ENCODE measurements around the gene SGSM1.
A peak's percentile ranks its signal among the peaks of the same experiment; 100 is the strongest.

SGSM1 gene

GRCh38 chr22:24948356-24949202 is 142.6 kb downstream of the SGSM1 start:
- Histone ChIP-seq H3K4me1 (ENCODE audit: control insufficient read depth, insufficient read depth, low read depth, low read length) (peaks cover 11% of the 10 kb centered on the region), H3K36me3 (ENCODE audit: control insufficient read depth in 1 of 2, insufficient read depth in 2 of 2, low read depth in 1 of 2, low read length in 2 of 2) (no peaks in the 10 kb centered on the region), H4K8ac (ENCODE audit: low read length) (no peak overlapping the region), H3K27ac (ENCODE audit: low read length, poor library complexity, severe bottlenecking) (no peak overlapping the region), H3K14ac (ENCODE audit: low read length in 2 of 2) (peak overlapping the region in 1 of 2 experiments; percentile 18), H3K18ac (ENCODE audit: low read depth in 1 of 2, low read length in 2 of 2) (no peak overlapping the region), H2BK15ac (ENCODE audit: low read depth, poor library complexity, severe bottlenecking) (no peak overlapping the region), H3K4me3 (ENCODE audit: insufficient read depth in 1 of 2, low read depth in 1 of 2, low read length in 2 of 2) (no peak overlapping the region), H3K23ac (ENCODE audit: low read length in 2 of 2) (no peak overlapping the region), H3K9me3 (ENCODE audit: control insufficient read depth, low read length) (no peaks in the 10 kb centered on the region), H2AK5ac (ENCODE audit: low read length, severe bottlenecking) (no peak overlapping the region), H2BK12ac (ENCODE audit: low read length in 2 of 2) (no peak overlapping the region), H3K4ac (ENCODE audit: low read depth in 1 of 2, low read length in 2 of 2) (no peak overlapping the region), H2AFZ (ENCODE audit: low read depth, low read length) (no peak overlapping the region), H3K27me3 (ENCODE audit: control insufficient read depth in 1 of 2, insufficient read depth in 1 of 2, low read length in 2 of 2) (peaks cover 22 to 44% of the 10 kb centered on the region in 2 experiments), H2BK120ac (ENCODE audit: low read depth, low read length) (no peak overlapping the region), H3K79me1 (replicated peaks; ENCODE audit: low read length, poor library complexity, severe bottlenecking) (no peaks in the 10 kb centered on the region), H3K4me2 (ENCODE audit: low read length, poor library complexity, severe bottlenecking) (no peak overlapping the region), H3K9ac (ENCODE audit: low read length) (no peak overlapping the region), H4K91ac (ENCODE audit: low read length) (peak overlapping the region; percentile 31), H2BK5ac (ENCODE audit: low read depth, low read length, poor library complexity, severe bottlenecking) (no peak overlapping the region)
- WGBS = 85% methylated on average over 13 of the region's 13 CpGs
- no peak for DNase-seq

- no peak overlapping the region for H4K91ac ChIP-seq (ENCODE audit: low read length)
- H3K9ac ChIP-seq (ENCODE audit: low read length) = peak overlapping the region; percentile 26
- no peak overlapping the region for H3K18ac ChIP-seq (ENCODE audit: low read depth in 1 of 2, low read length in 2 of 2)
- 47% methylated on average over 7 of the region's 7 CpGs for WGBS
- peaks cover 1% of the 10 kb centered on the region for H3K79me1 ChIP-seq (replicated peaks; ENCODE audit: low read length, poor library complexity, severe bottlenecking)
- H3K9me3 ChIP-seq (ENCODE audit: control insufficient read depth, low read length) = no peaks in the 10 kb centered on the region
- no peak overlapping the region for H3K14ac ChIP-seq (ENCODE audit: low read length in 2 of 2)
- no peak overlapping the region for H3K4me3 ChIP-seq (ENCODE audit: insufficient read depth in 1 of 2, low read depth in 1 of 2, low read length in 2 of 2)
- peak overlapping the region in 1 of 2 experiments; percentile 17 for H2BK12ac ChIP-seq (ENCODE audit: low read length in 2 of 2)
- no peak overlapping the region for H4K8ac ChIP-seq (ENCODE audit: low read length)
- no peak overlapping the region for H2BK120ac ChIP-seq (ENCODE audit: low read depth, low read length)
- no peak overlapping the region for H2BK5ac ChIP-seq (ENCODE audit: low read depth, low read length, poor library complexity, severe bottlenecking)
- H3K4ac ChIP-seq (ENCODE audit: low read depth in 1 of 2, low read length in 2 of 2) = no peak overlapping the region
- H2BK15ac ChIP-seq (ENCODE audit: low read depth, poor library complexity, severe bottlenecking) = no peak overlapping the region
- H3K27me3 ChIP-seq (ENCODE audit: control insufficient read depth in 1 of 2, insufficient read depth in 1 of 2, low read length in 2 of 2) = peaks cover 22 to 43% of the 10 kb centered on the region in 2 experiments
- no peaks in the 10 kb centered on the region for H3K36me3 ChIP-seq (ENCODE audit: control insufficient read depth in 1 of 2, insufficient read depth in 2 of 2, low read depth in 1 of 2, low read length in 2 of 2)
- H2AFZ ChIP-seq (ENCODE audit: low read depth, low read length) = no peak overlapping the region
- H3K27ac ChIP-seq (ENCODE audit: low read length, poor library complexity, severe bottlenecking) = no peak overlapping the region
- H3K4me1 ChIP-seq (ENCODE audit: control insufficient read depth, insufficient read depth, low read depth, low read length) = peaks cover 17% of the 10 kb centered on the region
- no peak overlapping the region for H2AK5ac ChIP-seq (ENCODE audit: low read length, severe bottlenecking)
- H3K23ac ChIP-seq (ENCODE audit: low read length in 2 of 2) = no peak overlapping the region
- no peak for DNase-seq
- H3K4me2 ChIP-seq (ENCODE audit: low read length, poor library complexity, severe bottlenecking) = no peak overlapping the region
These were observed 144.4 kb downstream of the SGSM1 start for GRCh38 chr22:24950272-24950902.

GRCh38 chr22:24951942-24952836 is 146.2 kb downstream of the SGSM1 start, which contains the start of gene KIAA1671:
KIAA1671 (plus strand) TSS chr22:24952716; CDS start chr22:25028000, 75,284 bp downstream.
- peaks cover 17% of the 10 kb centered on the region for H3K4me1 ChIP-seq (ENCODE audit: control insufficient read depth, insufficient read depth, low read depth, low read length)
- peak within 1 kb of the TSS in 1 of 2 experiments; percentile 91 for H3K14ac ChIP-seq (ENCODE audit: low read length in 2 of 2)
- DNase-seq = peak; percentile 77
- H3K4me2 ChIP-seq (ENCODE audit: low read length, poor library complexity, severe bottlenecking) = peak within 1 kb of the TSS; percentile 97
- peak within 1 kb of the TSS; percentile 20 to 64 for H3K4ac ChIP-seq (ENCODE audit: low read depth in 1 of 2, low read length in 2 of 2)
- peak within 1 kb of the TSS; percentile 75 to 87 for H3K4me3 ChIP-seq (ENCODE audit: insufficient read depth in 1 of 2, low read depth in 1 of 2, low read length in 2 of 2)
- H2BK12ac ChIP-seq (ENCODE audit: low read length in 2 of 2) = peak within 1 kb of the TSS in 1 of 2 experiments; percentile 46
- H3K18ac ChIP-seq (ENCODE audit: low read depth in 1 of 2, low read length in 2 of 2) = peak within 1 kb of the TSS; percentile 80 to 82
- peak within 1 kb of the TSS; percentile 88 for H3K9ac ChIP-seq (ENCODE audit: low read length)
- H2BK15ac ChIP-seq (ENCODE audit: low read depth, poor library complexity, severe bottlenecking) = peak within 1 kb of the TSS; percentile 75
- H3K9me3 ChIP-seq (ENCODE audit: control insufficient read depth, low read length) = no peaks in the 10 kb centered on the region
- no peaks in the 10 kb centered on the region for H3K36me3 ChIP-seq (ENCODE audit: control insufficient read depth in 1 of 2, insufficient read depth in 2 of 2, low read depth in 1 of 2, low read length in 2 of 2)
- H3K23ac ChIP-seq (ENCODE audit: low read length in 2 of 2) = peak within 1 kb of the TSS in 1 of 2 experiments; percentile 78
- no peak within 1 kb of the TSS for H2BK5ac ChIP-seq (ENCODE audit: low read depth, low read length, poor library complexity, severe bottlenecking)
- peak within 1 kb of the TSS; percentile 77 for H4K91ac ChIP-seq (ENCODE audit: low read length)
- peaks cover 2% of the 10 kb centered on the region for H3K79me1 ChIP-seq (replicated peaks; ENCODE audit: low read length, poor library complexity, severe bottlenecking)
- WGBS = 4% methylated on average over 57 of the region's 71 CpGs
- H3K27ac ChIP-seq (ENCODE audit: low read length, poor library complexity, severe bottlenecking) = no peak within 1 kb of the TSS
- peak within 1 kb of the TSS; percentile 93 for H2AFZ ChIP-seq (ENCODE audit: low read depth, low read length)
- peaks cover 22 to 35% of the 10 kb centered on the region in 2 experiments for H3K27me3 ChIP-seq (ENCODE audit: control insufficient read depth in 1 of 2, insufficient read depth in 1 of 2, low read length in 2 of 2)
- H2BK120ac ChIP-seq (ENCODE audit: low read depth, low read length) = peak within 1 kb of the TSS; percentile 86
- H4K8ac ChIP-seq (ENCODE audit: low read length) = peak within 1 kb of the TSS; percentile 77
- H2AK5ac ChIP-seq (ENCODE audit: low read length, severe bottlenecking) = no peak within 1 kb of the TSS

All from mesenchymal stem cell (in vitro differentiated cells and primary cell).